GM19395 (cell line): ENCODE data around the gene ODAD3.
"Not testable (repeated sequence)": the region's sequence is repeated elsewhere in the genome, so short reads cannot be mapped to it uniquely, and the experiment has no call there.

Experiments
- ATAC-seq: cut with Tn5 transposase; IDR thresholded peaks from one replicate; pipeline ENCODE4 v1.9.1; 2021; ENCODE audit warnings: mild to moderate bottlenecking, moderate library complexity; ENCODE audit not compliant: unreplicated experiment

ODAD3 gene

GRCh38 chr19:11461453-11461852 lies 26.5 kb upstream of the ODAD3 start:
- ATAC-seq: no peak

GRCh38 chr19:11460207-11460606 lies 25.3 kb upstream of the ODAD3 start:
- ATAC-seq: no peak

DNA sequence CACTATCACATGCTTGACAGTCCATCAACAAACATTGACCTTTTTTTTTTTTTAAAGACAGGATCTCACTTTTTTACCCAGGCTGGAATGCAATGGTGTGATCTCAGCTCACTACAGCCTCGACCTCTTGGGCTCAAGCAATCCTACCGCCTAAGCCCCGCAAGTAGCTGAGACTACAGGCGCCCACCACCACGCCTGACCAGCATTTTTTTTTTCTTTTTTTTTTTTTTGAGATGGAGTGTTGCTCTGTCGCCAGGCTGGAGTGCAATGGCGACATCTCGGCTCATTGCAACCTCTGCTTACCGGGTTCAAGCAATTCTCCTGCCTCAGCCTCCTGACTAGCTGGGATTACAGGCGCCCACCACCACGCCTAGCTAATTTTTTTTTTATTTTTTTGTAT lies 24.0 kb upstream of the ODAD3 start:
- not testable (repeated sequence) for ATAC-seq

- no peak for ATAC-seq
Observed at GRCh38 chr19:11458236-11458900, 23.4 kb upstream of the ODAD3 start.

- no peak for ATAC-seq
Observed at GRCh38 chr19:11457831-11458230, 22.9 kb upstream of the ODAD3 start.

GRCh38 chr19:11457115-11457514 lies 22.2 kb upstream of the ODAD3 start:
- ATAC-seq: no peak

DNA sequence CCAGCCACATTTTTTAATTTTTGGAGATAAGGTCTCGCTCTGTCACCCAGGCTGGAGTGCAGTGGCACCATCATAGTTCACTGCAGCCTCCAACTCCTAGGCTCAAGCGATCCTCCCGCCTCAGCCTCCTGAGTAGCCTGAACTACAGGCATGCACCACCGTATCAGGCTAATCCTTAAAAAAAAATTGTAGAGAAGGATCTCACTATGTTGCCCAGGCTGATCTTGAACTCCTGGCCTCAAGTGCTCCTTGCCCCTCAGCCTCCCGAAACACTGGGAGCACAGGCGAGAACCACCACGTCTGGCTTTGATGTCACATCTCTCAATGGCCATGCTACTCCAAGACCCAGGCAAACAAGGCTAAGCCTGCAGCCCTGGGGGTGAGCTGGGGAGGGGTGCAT lies 21.7 kb upstream of the ODAD3 start:
- ATAC-seq: no peak

- ATAC-seq: not testable (repeated sequence)
Observed at GRCh38 chr19:11455233-11455554, 20.3 kb upstream of the ODAD3 start.

- ATAC-seq: no peak
Observed at GRCh38 chr19:11453468-11454341, 18.8 kb upstream of the ODAD3 start.

GRCh38 chr19:11452620-11453310 lies 17.8 kb upstream of the ODAD3 start:
- ATAC-seq: no peak

GRCh38 chr19:11451871-11452619 lies 17.1 kb upstream of the ODAD3 start:
- ATAC-seq: no peak

GRCh38 chr19:11451327-11451870 lies 16.5 kb upstream of the ODAD3 start:
- ATAC-seq: no peak

DNA sequence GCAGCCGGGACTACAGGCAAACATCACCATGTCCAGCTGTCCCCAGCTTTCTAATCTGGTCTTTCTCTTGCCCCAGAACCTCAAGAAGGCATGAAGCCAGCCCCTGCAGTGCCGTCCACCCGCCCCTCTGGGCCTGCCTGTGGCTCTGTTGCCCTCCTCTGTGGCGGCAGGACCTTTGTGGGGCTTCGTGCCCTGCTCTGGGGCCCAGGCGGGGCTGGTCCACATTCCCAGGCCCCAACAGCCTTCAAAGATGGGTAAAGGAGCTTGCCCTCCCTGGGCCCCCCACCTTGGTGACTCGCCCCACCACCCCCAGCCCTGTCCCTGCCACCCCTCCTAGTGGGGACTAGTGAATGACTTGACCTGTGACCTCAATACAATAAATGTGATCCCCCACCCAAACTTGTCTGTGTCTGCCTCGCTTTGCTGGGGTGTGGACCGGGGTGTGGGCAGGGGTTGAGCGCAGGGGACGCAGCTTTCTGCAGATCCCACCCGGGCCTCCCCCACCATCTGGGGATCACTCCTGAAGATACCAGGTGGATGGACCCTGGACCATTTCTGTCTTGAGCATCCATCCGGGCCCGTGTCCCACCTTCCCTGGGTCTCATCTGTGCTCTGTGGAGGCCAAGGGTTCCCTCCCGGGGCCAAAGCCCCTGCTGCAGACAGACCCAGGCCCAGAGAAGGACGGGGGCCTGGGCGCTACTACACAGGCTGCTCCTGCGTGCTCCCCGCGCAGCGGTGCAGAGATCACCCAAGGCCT lies 15.8 kb upstream of the ODAD3 start:
- no peak for ATAC-seq

DNA sequence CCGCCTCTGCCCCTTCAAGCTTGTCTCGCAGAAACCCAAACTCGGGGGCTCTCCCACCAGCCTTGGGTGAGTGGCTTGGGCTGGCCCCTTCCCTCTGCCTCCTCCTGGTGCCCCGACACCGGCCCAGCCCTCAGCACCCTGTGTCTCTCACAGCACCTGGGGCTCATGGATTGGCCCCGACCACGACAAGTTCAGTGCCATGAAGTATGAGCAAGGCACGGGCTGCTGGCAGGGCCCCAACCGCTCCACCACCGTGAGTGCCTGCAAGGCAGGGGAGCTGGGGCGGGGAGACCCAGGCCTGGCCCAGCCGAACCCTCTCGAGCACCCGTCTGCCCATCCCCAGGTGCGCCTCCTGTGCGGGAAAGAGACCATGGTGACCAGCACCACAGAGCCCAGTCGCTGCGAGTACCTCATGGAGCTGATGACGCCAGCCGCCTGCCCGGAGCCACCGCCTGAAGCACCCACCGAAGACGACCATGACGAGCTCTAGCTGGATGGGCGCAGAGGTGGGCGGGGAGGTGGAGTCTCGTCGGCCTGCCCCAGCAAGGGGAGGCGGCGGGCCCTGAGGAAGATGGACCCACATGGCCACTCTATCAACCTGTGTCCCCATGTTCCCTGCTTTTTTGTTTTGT lies 14.1 kb upstream of the ODAD3 start:
- ATAC-seq: no peak

DNA sequence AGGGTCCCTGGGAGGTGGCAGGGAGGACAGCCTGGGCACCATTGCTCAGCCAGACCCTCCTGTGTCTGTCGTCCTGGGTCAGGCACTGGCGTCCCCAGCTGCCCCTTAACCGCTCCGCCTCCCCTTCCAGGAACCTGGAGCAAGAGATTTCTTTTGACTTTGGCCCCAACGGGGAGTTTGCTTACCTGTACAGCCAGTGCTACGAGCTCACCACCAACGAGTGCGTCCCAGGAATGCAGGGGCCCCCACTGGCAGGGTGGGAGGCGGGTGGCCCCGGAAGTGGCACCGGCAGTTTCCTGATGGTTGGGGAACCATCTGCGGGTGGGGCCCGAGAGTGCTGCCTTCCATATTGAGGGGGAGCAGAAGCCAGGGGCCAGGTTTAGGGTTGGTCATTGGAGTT lies 13.5 kb upstream of the ODAD3 start:
- ATAC-seq: no peak

DNA sequence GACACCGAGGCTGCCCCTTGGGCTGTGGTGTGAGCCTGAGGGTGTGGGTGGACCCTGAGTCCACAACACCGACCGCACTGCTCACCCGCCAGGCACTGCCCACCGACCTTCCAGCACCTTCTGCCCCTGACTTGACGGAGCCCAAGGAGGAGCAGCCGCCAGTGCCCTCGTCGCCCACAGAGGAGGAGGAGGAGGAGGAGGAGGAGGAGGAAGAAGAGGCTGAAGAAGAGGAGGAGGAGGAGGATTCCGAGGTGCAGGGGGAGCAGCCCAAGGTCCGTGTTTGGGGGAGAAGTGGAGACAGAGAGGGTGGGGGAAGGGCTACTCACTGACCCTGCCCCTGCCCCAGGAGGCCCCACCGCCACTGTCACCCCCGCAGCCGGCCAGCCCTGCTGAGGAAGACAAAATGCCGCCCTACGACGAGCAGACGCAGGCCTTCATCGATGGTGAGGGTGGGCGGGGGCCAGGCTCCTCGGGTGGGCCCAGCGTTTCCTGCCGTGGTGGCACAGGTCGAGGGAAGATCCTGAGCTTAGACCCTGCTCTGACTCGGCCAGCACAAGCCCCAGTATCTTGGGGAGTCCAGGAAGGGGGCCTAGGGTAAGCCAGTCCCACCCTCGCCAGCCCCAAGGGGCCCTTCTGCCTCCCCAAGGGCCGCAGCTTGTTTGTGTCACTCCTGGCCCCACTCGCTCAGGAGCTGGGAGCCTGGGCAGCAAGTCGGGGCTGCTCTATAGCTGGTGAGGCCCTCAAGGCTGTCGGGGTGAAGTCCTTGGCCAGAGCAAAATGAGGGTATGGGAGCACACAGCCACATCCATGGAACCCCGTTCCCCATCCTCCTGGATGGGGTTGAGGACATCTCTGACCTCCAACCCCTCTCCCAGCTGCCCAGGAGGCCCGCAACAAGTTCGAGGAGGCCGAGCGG lies 12.7 kb upstream of the ODAD3 start:
- ATAC-seq: no peak

DNA sequence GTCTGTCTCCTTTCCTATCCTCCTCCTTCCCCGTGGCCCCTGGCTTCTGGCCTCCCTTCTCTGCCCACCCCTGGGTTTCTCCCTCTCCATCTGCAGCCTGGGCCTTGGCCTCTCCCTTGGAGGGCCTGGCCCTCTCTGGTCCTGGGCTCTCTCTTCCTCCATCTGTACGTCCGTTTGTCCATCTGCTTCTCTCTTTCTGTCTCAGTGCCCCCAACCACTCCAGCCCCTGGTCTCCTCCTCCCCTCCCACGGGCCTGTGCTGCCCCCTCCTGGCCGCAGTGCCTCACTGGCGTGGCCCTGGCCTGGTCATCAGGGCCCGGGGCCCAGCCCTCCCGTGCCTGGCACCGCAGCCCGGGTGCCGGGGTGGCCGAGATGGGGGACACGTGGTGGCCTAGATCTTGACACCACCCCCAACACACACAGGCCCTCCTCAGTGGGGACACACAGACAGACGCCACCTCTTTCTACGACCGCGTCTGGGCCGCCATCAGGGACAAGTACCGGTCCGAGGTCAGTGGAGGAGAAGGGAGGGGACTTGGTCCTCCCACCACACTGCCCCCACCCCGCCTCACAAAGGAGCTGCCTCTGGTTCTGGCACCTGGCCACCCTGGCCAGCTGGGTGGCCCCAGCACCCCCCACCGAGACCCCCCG lies 11.9 kb upstream of the ODAD3 start:
- ATAC-seq: no peak

- ATAC-seq: no peak
Observed at GRCh38 chr19:11446271-11446651, 11.3 kb upstream of the ODAD3 start.
